GM12891 (cell line): ENCODE measurements around the gene RRP36.

Experiments
- PAX5 ChIP-seq: IDR thresholded peaks from 2 replicates; pipeline ENCODE4 v1.6.1; 2011; ENCODE audit warnings: low read length, moderate library complexity, mild to moderate bottlenecking; ENCODE audit not compliant: insufficient read depth, severe bottlenecking
- POLR2A ChIP-seq: IDR thresholded peaks from 2 replicates; pipeline ENCODE4 v1.6.1; 2011; ENCODE audit warnings: low read depth, low read length, control low read depth
- POLR2AphosphoS5 ChIP-seq: IDR thresholded peaks from 2 replicates; pipeline ENCODE4 v1.6.1; 2011; ENCODE audit warnings: low read depth, low read length, control low read depth
- POU2F2 ChIP-seq: IDR thresholded peaks from 2 replicates; pipeline ENCODE4 v1.6.1; 2011; ENCODE audit warnings: low read depth, mild to moderate bottlenecking, control low read depth, low read length, moderate library complexity
- SPI1 ChIP-seq: IDR thresholded peaks from 2 replicates; pipeline ENCODE4 v1.6.1; 2011; ENCODE audit warnings: low read depth, low read length, control low read depth
- TAF1 ChIP-seq: IDR thresholded peaks from 2 replicates; pipeline ENCODE4 v1.6.1; 2011; ENCODE audit warnings: low read depth, low read length, control low read depth

GRCh38 chr6:43006251-43006650 lies 15.2 kb upstream of the RRP36 start:
- TF ChIP-seq TAF1 (no peak), POLR2A (no peak), POLR2AphosphoS5 (no peak), SPI1 (no peak), PAX5 (no peak), POU2F2 (no peak)
